Fibroblast of skin of abdomen (primary cell): ENCODE results near the gene LRRC4.

Experiments
- DNase-seq: peaks from one replicate; pipeline ENCODE4 v3.0.0-alpha.2; 2013

The LRRC4 gene

GRCh38 chr7:128006550-128007302, 24.5 kb downstream of the LRRC4 start:
- DNase-seq = no peak

DNA sequence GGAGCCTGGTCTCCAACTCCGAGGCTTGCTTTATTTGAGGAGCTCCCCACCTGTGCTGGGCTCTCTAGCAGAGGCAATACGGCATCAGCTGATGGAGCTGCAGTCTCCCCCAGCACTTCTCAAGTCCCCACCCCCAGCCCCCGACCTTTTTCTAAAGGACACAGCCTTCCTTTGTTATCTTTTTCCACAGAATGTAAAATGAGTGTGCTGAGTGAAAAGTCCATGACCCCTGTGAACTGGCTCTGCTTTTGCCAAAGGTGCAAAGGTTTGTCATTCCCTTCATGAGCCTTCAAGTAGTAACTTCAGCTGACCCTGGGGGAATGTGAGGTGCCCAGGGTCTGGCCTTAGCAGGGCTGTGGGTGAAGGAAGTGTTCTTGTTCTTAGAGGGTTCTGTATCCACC, 25.5 kb downstream of the LRRC4 start:
- DNase-seq = no peak

DNA sequence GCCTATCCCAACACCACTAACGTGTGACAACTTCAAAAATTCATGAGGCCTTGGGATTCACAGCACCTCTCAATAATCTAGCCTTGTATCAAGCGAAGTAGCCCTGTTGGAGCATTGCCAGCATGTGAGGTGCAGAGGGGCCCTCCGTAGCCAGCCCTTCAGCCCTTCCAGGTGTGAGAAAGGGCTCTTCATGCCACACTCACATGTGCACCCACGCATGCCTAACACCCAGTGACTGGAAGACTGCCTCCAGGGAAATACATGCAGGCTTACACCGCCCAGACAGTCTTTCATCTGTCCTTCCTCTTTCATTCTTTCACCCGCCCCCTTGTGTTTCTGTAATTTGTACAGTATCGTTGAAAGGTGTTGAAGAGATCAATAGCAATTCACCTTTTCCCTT, 26.1 kb downstream of the LRRC4 start:
- no peak for DNase-seq

GRCh38 chr7:128004623-128005022, 26.6 kb downstream of the LRRC4 start:
- no peak for DNase-seq

DNA sequence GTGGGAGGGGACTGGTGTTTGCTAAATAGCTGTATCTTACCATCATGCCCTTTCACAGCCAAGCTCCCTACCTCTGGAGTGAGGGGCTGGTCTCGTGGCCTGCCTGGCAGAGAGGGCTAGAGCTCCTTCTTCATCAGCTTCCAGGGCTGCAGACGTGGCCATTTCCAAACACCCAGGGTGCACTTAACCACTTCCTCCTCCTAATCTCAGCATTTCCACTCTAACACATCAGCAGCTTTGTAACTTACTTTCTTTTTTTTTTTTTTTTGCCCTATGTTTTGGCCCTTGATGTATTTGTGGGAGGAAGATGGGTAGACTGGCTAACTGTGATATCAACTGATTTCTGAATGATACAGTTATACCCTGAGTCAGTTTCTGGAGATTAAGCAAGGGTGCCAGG, 27.4 kb downstream of the LRRC4 start:
- no peak for DNase-seq

GRCh38 chr7:128003167-128003566, 28.1 kb downstream of the LRRC4 start:
- no peak for DNase-seq

DNA sequence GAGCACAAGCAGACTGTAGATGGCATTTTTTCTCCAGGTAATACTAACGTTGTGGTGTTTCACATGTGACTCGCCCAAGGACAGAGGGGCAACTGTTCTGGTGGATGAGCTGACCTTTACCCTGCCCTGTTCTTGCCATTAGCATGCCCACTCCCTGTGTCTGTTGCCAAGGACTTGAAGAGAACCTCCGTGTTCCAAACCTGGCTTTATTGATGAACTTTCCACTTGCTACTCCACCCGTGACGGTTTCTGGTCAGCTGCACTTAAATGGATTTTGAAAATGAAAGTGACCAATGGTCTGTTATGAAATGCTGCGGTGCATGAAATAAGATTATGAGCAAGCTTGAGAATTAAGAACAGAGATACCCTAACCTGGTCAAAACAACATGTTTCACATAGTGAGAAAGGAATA, 30.4 kb downstream of the LRRC4 start:
- DNase-seq = no peak

- DNase-seq = no peak
These were observed 31.2 kb downstream of the LRRC4 start for GRCh38 chr7:128000048-128000447.

GRCh38 chr7:127998671-127999070, 32.6 kb downstream of the LRRC4 start:
- no peak for DNase-seq

- peak; percentile 41 for DNase-seq
These were observed 33.9 kb downstream of the LRRC4 start for GRCh38 chr7:127997226-127997922.

- no peak for DNase-seq
These were observed 34.8 kb downstream of the LRRC4 start for GRCh38 chr7:127996253-127997071.

GRCh38 chr7:127995881-127996215, 35.4 kb downstream of the LRRC4 start:
- DNase-seq = no peak

DNA sequence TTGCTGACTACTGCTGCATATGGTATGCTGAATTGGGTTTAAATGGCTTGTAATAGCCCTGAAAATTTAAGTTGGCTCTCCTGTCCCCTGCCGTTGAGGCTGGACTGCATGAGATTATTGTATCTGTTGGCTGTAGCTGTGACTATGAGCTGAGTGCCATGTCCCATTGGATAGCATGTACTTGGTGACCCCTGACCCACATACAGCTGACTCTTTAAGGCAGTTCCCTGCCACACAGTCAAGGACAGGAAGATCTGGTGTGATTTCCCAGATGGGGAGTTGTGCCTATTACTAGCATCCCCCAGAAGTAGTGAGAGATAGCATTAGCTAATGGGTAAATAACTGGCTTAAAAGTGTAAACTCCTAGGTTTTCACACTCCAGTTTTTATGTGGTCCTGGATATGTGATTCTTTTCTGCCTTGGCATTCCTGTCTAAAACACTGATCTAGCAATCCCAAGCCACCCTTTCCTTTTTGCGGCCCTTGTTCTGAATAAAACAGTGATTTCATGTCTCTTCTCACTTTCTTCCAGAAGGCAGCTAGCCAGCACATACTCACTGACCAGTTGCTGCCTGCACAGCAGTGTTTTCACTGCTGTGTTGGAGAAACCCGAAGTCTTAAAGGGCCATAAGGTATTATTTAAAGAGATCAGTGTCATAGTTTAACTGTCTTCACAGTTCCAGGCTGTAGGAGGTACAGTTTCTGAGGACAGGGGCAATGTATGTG, 35.9 kb downstream of the LRRC4 start:
- DNase-seq = peak; percentile 26

- DNase-seq = no peak
These were observed 37.2 kb downstream of the LRRC4 start for GRCh38 chr7:127993987-127994386.

DNA sequence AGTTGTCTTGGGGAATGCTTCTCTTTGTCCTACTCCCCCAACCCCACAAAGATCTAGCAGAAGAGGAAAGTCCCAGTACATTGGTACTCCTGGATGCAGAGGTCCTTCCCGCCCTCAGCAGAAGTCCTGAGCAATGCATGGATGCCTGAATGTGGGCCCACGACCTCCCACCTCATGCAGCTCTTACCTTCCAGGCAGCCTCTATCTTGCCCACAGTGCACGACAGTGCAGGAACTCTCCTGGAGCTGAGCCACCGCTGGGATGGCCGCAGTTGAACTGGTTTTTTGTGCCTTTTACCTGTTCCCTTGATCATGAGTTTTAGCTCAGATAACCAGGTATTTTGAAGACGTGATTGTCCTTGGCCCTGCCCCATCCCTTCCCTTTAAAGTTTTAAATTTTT, 37.9 kb downstream of the LRRC4 start:
- no peak for DNase-seq

DNA sequence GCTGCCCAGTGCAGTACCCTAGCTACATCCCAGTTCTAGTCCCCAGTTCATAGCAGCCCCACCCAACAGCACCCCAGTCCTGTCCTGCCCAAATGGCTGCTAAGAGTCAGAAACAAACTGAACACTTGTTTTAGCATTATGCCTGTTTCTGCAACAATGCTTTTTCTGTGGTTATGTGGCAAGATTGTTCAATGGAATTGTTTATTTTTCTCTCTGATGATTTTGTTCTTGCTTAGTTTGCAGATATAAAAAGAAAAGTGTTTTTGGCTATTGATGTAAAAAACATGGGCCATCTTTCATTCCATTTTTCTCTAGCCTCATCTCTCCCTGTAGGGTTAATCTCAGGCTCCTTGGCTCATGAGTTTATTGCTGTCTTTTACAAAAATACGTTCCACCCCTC, 42.5 kb downstream of the LRRC4 start:
- DNase-seq = no peak

- DNase-seq = no peak
These were observed 44.4 kb downstream of the LRRC4 start for GRCh38 chr7:127986581-127987521.

GRCh38 chr7:127983804-127984332, 47.4 kb downstream of the LRRC4 start:
- no peak for DNase-seq

DNA sequence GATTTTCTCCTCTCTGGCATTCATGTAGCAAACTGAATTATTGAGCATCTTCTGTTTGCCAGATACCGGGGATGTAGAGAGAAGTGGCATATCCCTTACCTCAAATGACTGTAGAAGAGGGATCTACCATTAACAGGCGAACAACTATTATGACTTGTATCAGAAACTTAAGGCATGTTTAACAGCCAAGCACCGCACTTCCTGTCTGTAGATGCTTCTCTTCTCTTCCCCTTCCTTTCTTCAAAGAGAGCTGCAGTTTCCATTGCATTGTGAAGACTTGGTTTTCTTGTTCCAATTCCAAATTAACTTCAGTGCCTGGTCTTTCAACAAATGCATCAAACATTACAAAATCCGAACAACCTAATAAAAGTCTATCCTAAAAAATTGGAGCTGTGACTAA, 49.3 kb downstream of the LRRC4 start:
- DNase-seq = no peak

GRCh38 chr7:127980901-127981300, 50.3 kb downstream of the LRRC4 start:
- no peak for DNase-seq

- DNase-seq = no peak
These were observed 51.5 kb downstream of the LRRC4 start for GRCh38 chr7:127979728-127980126.
